Measurements from ENCODE around the gene ULK2.
"Not testable (repeated sequence)": the region's sequence is repeated elsewhere in the genome, so short reads cannot be mapped to it uniquely, and the experiment has no call there.

The ULK2 gene

DNA sequence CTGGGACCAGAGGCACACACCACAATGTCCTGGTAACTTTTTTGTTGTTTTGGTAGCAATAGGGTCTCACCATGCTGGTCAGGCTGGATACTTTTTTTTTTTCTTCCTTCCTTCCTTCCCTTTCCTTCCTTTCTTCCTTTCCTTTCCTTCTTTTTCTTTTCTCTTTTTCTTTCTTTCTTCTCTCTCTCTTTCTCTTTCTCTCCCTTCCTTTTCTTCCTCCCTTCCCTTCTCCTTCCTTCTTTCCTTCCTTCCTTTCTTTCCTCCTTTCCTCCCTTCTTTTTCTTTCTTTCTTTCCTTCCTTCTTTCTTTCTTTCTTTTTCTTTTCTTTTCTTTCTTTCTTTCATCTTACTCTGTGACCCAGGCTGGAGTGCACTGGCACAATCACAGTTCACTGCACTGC, 18.4 kb upstream of the ULK2 start:
- DNase-seq (ENCODE audit: low read depth in 1 of 2, low spot score in 1 of 2): no peak
- no peak for TF ChIP-seq JUND (IDR thresholded peaks at IDR 0.05; ENCODE audit: low read depth)
- in situ Hi-C loops (cut with HindIII; ENCODE audit: low pct_unique_long_range_greater_than_20kb, low sequenced_read_pairs): no loop called here

DNA sequence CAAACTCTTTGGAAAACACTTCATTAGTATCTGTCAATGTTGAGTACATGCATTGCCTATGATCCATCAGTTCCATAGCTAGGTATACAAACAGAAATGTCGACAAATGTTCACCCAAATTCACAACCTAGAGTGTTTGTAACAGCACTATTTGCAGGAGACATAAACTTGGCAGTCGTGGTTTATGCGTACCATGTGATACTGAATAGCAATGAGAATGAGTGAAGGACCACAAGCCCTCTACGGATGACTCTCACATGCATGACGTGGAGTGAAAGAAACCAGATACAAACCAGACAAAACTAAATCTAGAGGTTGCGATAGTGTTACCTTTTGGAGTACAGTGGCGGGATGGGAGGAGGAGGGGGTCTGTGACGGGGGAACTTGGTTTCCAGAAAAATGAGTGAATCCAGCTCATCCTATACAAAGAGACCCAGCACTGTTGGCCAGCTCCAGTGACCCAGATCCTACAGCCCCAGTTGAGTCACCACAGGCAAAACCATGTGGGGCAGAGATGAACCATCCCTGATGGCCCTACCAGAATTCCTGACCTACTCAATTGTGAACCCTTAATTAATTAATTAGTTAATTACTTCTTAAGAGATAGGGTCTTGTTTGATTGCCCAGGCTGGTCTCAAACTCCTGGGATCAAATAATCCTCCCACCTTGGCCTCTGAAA, 15.9 kb upstream of the ULK2 start:
- in situ Hi-C loops (cut with HindIII; ENCODE audit: low pct_unique_long_range_greater_than_20kb, low sequenced_read_pairs): no loop called here
- no peak for TF ChIP-seq JUND (IDR thresholded peaks at IDR 0.05; ENCODE audit: low read depth)
- no peak for DNase-seq (ENCODE audit: low read depth in 1 of 2, low spot score in 1 of 2)

DNA sequence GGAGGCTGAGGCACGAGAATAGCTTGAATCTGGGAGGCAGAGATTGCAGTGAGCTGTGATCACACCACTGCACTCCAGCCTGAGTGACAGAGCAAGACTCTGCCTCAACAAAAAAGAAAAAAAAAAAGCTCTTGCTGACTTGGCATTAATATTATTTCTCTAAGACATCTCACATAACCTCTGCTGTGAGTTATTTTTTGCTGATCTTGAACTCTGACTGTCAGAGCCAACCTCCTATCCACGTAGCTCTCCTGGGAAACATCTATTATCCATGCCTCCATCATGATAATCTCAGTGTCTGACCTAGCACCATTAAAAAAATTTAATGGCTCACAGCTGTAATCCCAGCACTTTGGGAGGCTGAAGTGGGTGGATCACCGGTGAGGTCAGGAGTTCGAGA, 12.7 kb upstream of the ULK2 start:
- in situ Hi-C loops (cut with HindIII; ENCODE audit: low pct_unique_long_range_greater_than_20kb, low sequenced_read_pairs): no loop called here
- no peak for TF ChIP-seq JUND (IDR thresholded peaks at IDR 0.05; ENCODE audit: low read depth)
- no peak for DNase-seq (ENCODE audit: low read depth in 1 of 2, low spot score in 1 of 2)

DNA sequence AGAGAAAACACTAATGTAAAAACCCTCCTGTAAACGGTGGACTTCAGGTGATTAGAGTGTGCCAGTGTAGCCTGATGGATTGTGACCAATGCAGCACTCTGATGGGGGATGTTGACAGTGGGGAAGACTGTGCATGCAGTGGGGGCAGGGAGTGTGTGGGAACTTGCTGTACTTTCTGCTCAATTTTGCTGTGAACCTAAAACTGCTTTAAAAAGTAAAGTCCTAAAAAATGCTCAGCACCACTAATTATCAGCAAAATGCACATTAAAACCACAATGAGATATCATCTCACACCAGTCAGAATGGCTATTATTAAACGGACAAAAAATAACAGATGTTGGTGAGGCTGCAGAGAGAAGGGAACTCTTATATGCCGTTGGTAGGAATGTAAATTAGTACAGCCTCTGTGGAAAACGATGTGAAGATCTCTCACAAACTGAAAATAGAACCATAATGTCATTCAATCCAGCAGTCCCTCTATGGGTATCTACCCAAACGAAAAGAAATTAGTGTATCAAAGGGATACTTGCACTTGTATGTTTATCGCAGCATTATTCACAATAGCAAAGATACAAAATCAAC, 9.7 kb upstream of the ULK2 start:
- no peak for TF ChIP-seq JUND (IDR thresholded peaks at IDR 0.05; ENCODE audit: low read depth)
- in situ Hi-C loops (cut with HindIII; ENCODE audit: low pct_unique_long_range_greater_than_20kb, low sequenced_read_pairs): no loop called here
- DNase-seq (ENCODE audit: low read depth in 1 of 2, low spot score in 1 of 2): no peak

DNA sequence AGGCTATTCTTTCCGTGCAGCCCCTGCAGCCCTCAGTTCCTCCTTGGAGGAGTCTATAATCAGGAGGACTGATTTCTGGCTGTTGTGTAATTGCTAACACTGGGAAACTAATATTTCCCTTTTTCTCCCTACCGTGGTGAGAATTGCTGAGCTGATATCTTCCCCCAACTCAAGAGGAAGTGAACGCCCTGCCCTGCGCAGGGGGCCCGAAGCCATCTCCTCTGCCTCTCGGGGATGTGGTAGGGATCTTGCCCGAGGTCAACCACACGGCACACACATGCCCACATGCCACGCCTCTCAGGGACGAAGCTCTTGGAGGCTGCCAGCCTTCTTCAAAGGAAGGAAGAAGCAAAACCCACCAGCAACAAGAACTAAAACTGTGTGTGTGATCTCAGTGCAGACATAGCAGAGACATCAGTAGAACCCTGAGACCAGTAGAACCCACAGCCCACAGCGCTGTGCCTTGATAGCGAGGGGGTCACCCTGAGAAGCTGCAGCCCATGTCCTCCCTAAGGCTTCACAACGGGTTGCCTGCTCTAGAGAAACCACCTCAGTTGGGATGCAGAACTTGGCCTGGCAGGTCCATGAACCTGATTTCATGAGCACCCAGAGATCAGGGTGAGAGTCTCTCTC, 8.9 kb upstream of the ULK2 start:
- in situ Hi-C loops (cut with HindIII; ENCODE audit: low pct_unique_long_range_greater_than_20kb, low sequenced_read_pairs): no loop called here
- no peak for DNase-seq (ENCODE audit: low read depth in 1 of 2, low spot score in 1 of 2)
- no peak for TF ChIP-seq JUND (IDR thresholded peaks at IDR 0.05; ENCODE audit: low read depth)

DNA sequence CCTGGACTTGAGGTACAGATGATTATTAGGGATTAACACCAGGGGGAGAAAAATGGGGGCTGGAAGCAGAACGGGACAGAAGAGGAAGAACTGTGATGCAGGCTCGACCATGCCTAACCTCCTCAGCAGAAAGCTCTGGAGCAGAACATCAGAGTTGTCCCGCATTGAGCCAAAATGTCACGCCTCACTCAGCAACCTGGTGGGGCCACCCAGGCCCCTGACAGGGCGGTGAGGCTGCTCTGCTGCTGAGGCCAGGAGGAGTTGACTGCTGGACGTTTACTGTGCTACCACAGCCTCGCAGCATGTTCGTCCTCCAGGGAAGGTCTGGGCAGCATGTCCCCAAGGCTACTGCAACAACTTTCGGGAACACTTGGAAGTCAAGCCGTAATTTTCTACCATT, 6.5 kb upstream of the ULK2 start:
- TF ChIP-seq JUND (IDR thresholded peaks at IDR 0.05; ENCODE audit: low read depth): no peak
- no peak for DNase-seq (ENCODE audit: low read depth in 1 of 2, low spot score in 1 of 2)
- in situ Hi-C loops (cut with HindIII; ENCODE audit: low pct_unique_long_range_greater_than_20kb, low sequenced_read_pairs): no loop called here

DNA sequence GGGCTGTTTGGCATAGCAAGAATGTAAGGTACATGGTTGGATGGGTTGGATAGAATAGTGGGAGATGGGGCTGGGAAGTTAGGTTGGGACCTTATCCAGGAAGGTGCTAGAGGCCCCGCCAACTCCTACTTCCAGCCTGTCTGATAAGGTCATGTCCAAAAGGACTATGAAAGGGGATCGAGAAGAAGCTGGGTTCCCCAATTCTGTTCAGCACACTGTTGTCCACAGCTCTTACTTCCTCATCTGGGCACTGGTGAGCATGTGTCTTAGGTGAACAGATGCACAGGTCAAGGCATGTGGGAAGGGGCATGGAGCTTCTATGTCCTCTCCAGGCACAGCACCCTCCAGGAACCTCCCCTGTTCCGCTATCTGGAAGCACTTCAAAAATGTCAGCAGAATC, 5.6 kb upstream of the ULK2 start:
- in situ Hi-C loops (cut with HindIII; ENCODE audit: low pct_unique_long_range_greater_than_20kb, low sequenced_read_pairs): no loop called here
- no peak for TF ChIP-seq JUND (IDR thresholded peaks at IDR 0.05; ENCODE audit: low read depth)
- no peak for DNase-seq (ENCODE audit: low read depth in 1 of 2, low spot score in 1 of 2)

DNA sequence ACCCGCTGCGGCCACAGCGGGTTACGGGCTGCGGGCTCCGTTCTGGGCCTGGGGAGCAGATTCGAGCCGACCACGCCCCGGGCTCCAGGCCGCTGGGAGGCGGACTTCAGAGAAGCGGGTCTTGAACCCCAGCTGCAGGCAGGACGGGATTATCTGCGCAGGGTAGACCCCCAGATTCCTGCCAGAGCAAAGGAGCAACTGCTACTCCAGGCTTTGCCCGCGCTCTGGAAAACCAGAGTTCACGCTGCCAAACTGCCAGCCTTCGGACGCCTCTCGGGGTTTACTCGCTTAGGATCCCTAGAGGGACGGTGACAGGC, 301 bp upstream of the ULK2 start:
- no peak for DNase-seq (ENCODE audit: low read depth in 1 of 2, low spot score in 1 of 2)
- in situ Hi-C loops (cut with HindIII; ENCODE audit: low pct_unique_long_range_greater_than_20kb, low sequenced_read_pairs): no loop called here
- TF ChIP-seq JUND (IDR thresholded peaks at IDR 0.05; ENCODE audit: low read depth): no peak

DNA sequence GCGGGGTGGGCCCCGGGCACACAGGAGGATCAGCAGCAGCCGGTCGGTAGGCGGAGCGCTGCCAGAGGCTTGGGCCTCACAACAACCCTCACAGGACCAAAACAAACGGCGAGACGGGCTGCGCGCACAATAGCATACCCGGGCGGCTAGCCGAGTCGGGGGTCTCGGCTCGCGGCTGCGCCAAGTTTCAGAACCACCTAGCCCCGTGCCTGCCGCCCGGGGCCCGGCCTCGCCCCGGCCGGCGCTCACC, 732 bp downstream of the ULK2 start:
- in situ Hi-C loops (cut with HindIII; ENCODE audit: low pct_unique_long_range_greater_than_20kb, low sequenced_read_pairs): no loop called here
- TF ChIP-seq JUND (IDR thresholded peaks at IDR 0.05; ENCODE audit: low read depth): no peak
- peak; percentile 70 to 73 for DNase-seq (ENCODE audit: low read depth in 1 of 2, low spot score in 1 of 2)

DNA sequence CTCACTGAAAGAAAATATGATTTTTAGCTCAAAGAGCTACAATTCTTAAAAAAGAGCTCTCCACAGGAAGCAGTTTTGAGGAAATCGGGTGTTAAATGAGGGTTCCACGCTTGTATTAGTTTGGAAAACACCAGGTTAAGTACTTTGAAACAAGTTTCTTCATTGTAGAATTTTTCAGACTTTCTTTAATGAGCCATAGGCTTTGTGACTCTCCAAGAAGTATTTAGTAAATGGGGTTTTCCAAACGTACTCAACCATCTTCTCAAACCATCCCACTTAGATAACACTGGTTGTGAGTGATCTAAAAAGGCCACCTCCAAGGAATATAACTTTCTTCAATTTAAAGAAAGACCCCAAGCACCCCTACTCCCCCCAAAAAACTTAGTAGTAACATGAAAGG, 2.7 kb downstream of the ULK2 start:
- DNase-seq (ENCODE audit: low read depth in 1 of 2, low spot score in 1 of 2): no peak
- no peak for TF ChIP-seq JUND (IDR thresholded peaks at IDR 0.05; ENCODE audit: low read depth)
- in situ Hi-C loops (cut with HindIII; ENCODE audit: low pct_unique_long_range_greater_than_20kb, low sequenced_read_pairs): no loop called here

DNA sequence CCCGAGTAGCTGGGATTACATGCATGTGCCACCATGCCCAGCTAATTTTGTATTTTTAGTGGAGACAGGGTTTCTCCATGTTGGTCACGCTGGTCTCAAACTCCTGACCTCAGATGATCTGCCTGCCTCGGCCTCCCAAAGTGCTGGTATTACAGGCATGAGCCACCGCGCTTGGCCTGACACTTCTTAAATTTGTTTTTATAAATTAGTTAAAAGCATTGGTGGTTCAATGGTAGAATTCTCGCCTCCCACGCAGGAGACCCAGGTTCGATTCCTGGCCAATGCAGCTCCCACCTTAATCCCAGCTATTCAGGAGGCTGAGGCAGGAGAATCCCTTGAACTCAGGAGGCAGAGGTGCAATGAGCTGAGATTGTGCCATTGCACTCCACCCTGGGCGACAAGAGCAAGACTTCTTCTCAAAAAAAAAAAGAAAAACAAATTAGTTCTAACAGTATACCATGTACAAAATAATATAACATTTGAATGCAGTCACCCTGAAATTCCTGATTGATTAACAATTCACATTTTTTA, 7.0 kb downstream of the ULK2 start:
- DNase-seq (ENCODE audit: low read depth in 1 of 2, low spot score in 1 of 2); in situ Hi-C loops (cut with HindIII; ENCODE audit: low pct_unique_long_range_greater_than_20kb, low sequenced_read_pairs): not testable (repeated sequence)

DNA sequence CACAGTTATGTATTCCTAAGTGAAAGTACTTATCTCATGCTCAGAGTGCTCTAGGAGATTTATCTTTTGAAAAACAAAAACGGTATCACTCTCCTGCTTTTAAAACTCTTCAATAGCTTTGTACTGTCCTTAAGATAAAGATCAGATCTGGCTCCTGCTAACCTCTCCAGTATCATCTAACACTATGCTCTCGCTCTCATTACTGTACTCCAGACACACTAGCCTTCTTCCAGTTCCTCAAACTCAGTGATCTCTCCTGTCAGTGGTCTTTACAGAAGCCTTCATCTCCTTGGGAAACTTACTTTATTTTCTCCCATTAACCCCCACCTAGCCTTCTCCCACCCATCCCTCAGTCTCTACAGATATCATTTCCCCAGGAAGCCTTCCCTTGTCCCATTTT, 10.1 kb downstream of the ULK2 start:
- no peak for DNase-seq (ENCODE audit: low read depth in 1 of 2, low spot score in 1 of 2)
- no peak for TF ChIP-seq JUND (IDR thresholded peaks at IDR 0.05; ENCODE audit: low read depth)
- in situ Hi-C loops (cut with HindIII; ENCODE audit: low pct_unique_long_range_greater_than_20kb, low sequenced_read_pairs): no loop called here

DNA sequence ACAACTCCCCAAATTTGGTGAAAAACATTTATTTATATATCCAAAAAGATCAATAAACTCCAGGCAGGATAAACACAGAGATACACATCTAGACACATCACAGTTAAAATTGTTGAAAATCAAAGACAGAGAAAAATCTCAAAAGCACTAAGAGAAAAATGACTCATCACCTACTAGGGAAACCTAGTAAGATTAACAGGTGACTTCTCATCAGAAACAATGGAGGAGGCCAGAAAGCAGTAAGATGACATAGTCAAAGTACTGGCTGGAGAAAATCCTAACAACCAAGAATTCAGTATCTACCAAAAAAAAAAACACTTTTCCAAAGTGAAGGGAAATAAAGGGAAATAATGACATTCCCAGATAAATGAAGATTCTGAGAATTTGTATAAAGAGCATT, 33.8 kb downstream of the ULK2 start:
- no peak for DNase-seq (ENCODE audit: low read depth in 1 of 2, low spot score in 1 of 2)
- TF ChIP-seq JUND (IDR thresholded peaks at IDR 0.05; ENCODE audit: low read depth): no peak
- in situ Hi-C loops (cut with HindIII; ENCODE audit: low pct_unique_long_range_greater_than_20kb, low sequenced_read_pairs): no loop called here

DNA sequence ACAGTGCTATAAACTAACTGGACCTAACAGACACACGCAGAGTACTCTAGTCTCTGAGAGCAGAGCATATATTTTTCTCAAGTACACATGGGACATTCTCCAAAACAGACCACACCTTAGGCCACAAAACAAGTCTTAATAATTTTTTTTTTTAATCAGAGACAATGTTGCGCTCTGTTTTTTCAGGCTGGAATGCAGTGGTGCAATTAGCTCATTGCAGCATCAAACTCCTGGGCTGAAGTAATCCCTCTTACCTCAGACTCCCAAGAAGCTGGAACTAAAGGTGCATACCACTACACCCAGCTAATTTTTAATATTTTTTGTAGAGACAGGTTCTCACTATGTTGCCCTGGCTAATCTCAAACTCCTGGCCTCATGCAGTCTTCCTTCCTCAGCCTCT, 37.7 kb downstream of the ULK2 start:
- DNase-seq (ENCODE audit: low read depth in 1 of 2, low spot score in 1 of 2): no peak
- TF ChIP-seq JUND (IDR thresholded peaks at IDR 0.05; ENCODE audit: low read depth): no peak
- in situ Hi-C loops (cut with HindIII; ENCODE audit: low pct_unique_long_range_greater_than_20kb, low sequenced_read_pairs): no loop called here
